Esophagus muscularis mucosa (tissue), 4 donors: ENCODE data around the gene CERS2.

Experiments
- CTCF ChIP-seq, 3 experiments: fragments of 200-600 bp in 2 of 3; fragments of 450-650 bp in 1 of 3; sonication (generic) in 2 of 3; IDR thresholded peaks; one replicate each; pipeline ENCODE4 v1.5.1; 2017 to 2019; ENCODE audit warnings: antibody characterized with exemption in 3 of 3, mild to moderate bottlenecking in 2 of 3, moderate library complexity in 1 of 3
- EP300 ChIP-seq: sonication (generic); formaldehyde crosslinking; IDR thresholded peaks from one replicate; pipeline ENCODE4 v1.6.1; 2017; ENCODE audit warnings: antibody characterized with exemption
- POLR2AphosphoS5 ChIP-seq, 2 donors: sonication (generic); formaldehyde crosslinking; IDR thresholded peaks; one replicate each; pipeline ENCODE4 v1.6.1; 2017; ENCODE audit warnings: antibody characterized with exemption in 2 of 2

DNA sequence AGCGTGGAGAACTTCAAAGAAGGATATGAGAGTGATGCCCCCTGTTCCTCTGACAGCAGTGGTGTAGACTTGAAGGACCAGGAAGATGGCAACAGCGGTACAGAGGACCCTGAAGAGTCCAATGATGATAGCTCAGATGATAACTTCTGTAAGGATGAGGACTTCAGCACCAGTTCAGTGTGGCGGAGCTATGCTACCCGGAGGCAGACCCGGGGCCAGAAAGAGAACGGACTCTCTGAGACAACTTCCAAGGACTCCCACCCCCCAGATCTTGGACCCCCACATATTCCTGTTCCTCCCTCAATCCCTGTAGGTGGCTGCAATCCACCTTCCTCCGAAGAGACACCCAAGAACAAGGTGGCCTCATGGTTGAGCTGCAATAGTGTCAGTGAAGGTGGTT is 14.0 kb downstream of the CERS2 start:
- TF ChIP-seq EP300: no peak
- TF ChIP-seq CTCF (IDR thresholded peaks at IDR 0.05): no peak
- no peak for TF ChIP-seq POLR2AphosphoS5 (IDR thresholded peaks at IDR 0.05)
